Measurements from ENCODE around the gene TMEM132A.

GRCh38 chr11:60906132-60906972 is 17.9 kb upstream of the TMEM132A start, which contains the start of gene PRPF19:
- TF ChIP-seq POLR2A (IDR thresholded peaks at IDR 0.05) (peak; percentile 82), CTCF (IDR thresholded peaks at IDR 0.05) (no peak), POLR2AphosphoS5 (IDR thresholded peaks at IDR 0.05) (peak; percentile 89 to 95 (median 91))

Measured in transverse colon (tissue), 4 donors.